Measurements from ENCODE around the gene EIF5B.
A peak's percentile ranks its signal among the peaks of the same experiment; 100 is the strongest.
"Not testable (repeated sequence)": the region's sequence is repeated elsewhere in the genome, so short reads cannot be mapped to it uniquely, and the experiment has no call there.

Gene EIF5B

DNA sequence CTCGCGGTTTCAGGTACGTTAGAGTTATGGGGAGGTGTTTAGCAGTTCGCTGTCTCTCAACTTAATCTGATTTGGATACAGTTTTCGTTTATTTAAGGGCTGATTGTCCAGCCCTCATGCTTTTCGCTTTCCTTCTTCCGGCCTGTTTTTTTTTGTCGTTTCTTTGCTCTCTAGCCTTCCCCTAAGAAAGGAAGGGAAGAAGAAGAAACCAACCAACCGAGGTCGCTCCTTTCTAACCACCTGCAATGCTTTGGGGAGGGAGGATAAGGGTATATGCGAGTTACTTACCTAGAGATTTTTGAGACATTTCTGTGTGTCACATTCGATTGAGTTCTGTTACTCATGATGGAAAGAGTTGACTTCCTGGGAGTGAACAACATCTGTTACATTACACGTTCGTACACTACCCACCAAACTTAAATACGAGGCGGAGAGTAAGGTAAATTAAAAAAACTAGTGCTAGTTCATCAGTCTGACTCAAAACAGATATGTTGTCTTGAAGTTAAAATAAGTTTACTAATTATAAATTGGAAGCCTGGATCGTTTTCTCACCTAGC, 918 bp downstream of the EIF5B start:
- H3K4me3 ChIP-seq (ENCODE audit: low read depth, low read length), result peak overlapping the region; percentile 88
- peaks cover 87% of the 10 kb centered on the region for H3K79me2 ChIP-seq (ENCODE audit: control insufficient read depth, insufficient read depth, low read length, unreplicated experiment)
- peaks cover 21% of the 10 kb centered on the region for H3K4me1 ChIP-seq (ENCODE audit: control insufficient read depth, insufficient read depth, low read length, unreplicated experiment)
- H3K36me3 ChIP-seq (ENCODE audit: insufficient read depth, low read length), result 0 out of 2 replicates have a peak, but pooled peaks cover under 1% of the 10 kb centered on the region
- H3K27me3 ChIP-seq (ENCODE audit: insufficient read depth, low read length), result no peaks in the 10 kb centered on the region
- H2AFZ ChIP-seq (ENCODE audit: low read length, unreplicated experiment), result peak overlapping the region; percentile 90
- H3K27ac ChIP-seq (ENCODE audit: low read depth, low read length), result peak overlapping the region; percentile 8

DNA sequence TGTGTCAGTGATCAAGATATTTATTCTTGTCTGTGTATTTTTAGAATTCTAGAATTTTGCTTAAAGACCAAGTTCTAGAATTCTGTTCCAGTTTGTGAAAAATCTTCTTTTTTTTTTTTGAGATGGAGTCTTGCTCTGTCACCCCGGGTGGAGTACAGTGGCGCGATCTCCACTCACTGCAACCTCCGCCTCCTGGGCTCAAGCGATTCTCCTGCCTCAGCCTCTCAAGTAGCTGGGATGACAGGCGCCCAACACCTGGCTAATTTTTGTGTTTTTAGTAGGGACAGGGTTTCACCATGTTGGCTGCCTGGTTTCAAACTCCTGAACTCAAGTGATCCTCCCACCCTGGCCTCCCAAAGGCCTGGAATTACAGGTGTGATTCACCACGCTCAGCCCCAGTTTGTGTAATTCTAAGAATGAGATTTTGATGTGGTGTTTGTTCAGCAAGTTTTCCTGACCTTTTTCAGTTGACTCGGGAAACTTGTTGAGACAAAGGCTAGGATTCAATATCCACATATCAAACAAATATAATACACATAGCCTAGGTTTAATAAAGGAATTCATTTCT, 3.6 kb downstream of the EIF5B start:
- H3K4me1 ChIP-seq (ENCODE audit: control insufficient read depth, insufficient read depth, low read length, unreplicated experiment), result peaks cover 14% of the 10 kb centered on the region
- H3K4me3 ChIP-seq (ENCODE audit: low read depth, low read length), result no peak overlapping the region
- H3K27ac ChIP-seq (ENCODE audit: low read depth, low read length), result no peak overlapping the region

DNA sequence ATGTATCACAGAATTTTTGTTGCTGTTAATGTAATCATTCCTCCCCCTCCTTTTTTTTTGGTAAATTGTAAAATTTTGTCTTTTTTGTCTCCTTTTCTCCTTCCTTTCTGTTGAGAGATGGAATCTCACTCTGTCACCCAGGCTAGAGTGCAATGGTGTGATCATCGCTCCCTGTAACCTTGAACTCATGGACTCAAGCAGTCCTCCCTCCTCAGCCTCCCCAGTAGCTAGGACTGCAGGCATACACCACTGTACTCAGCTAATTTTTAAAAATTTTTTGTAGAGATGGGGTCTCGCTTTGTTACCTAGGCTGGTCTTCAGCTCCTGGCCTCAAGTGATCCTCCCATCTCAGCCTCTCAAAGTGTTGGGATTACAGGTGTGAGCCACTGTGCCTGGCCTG, 5.3 kb downstream of the EIF5B start:
- no peaks in the 10 kb centered on the region for H3K27me3 ChIP-seq (ENCODE audit: insufficient read depth, low read length)
- H2AFZ ChIP-seq (ENCODE audit: low read length, unreplicated experiment), result no peak overlapping the region
- H3K4me3 ChIP-seq (ENCODE audit: low read depth, low read length), result no peak overlapping the region
- H3K4me1 ChIP-seq (ENCODE audit: control insufficient read depth, insufficient read depth, low read length, unreplicated experiment), result peaks cover 14% of the 10 kb centered on the region
- H3K27ac ChIP-seq (ENCODE audit: low read depth, low read length), result no peak overlapping the region
- H3K79me2 ChIP-seq (ENCODE audit: control insufficient read depth, insufficient read depth, low read length, unreplicated experiment), result peaks cover 90% of the 10 kb centered on the region
- no peaks in the 10 kb centered on the region for H3K36me3 ChIP-seq (ENCODE audit: insufficient read depth, low read length)

More for the DNA sequence above, 3.6 kb downstream of the EIF5B start:
- Histone ChIP-seq H3K36me3 (ENCODE audit: insufficient read depth, low read length) (no peaks in the 10 kb centered on the region), H2AFZ (ENCODE audit: low read length, unreplicated experiment) (no peak overlapping the region), H3K79me2 (ENCODE audit: control insufficient read depth, insufficient read depth, low read length, unreplicated experiment) (peaks cover 87% of the 10 kb centered on the region), H3K27me3 (ENCODE audit: insufficient read depth, low read length) (no peaks in the 10 kb centered on the region)

DNA sequence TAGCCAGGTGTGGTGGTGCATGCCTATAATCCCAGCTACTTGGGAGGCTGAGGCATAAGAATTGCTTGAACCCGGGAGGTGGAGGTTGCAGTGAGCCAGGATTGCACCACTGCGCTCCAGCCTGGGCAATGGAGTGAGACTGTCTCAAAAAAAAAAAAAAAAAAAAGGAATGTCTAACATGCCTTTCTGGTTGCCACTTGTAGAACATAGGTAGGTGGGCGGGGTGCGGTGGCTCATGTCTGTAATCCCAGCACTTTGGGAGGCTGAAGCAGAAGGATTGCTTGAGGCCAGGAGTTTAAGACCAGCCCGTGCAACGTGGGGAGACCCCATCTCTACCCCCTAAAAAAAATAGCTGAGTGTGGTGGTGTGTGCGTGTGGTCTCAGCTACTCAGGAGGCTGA, 8.3 kb downstream of the EIF5B start:
- H2AFZ ChIP-seq (ENCODE audit: low read length, unreplicated experiment), result not testable (repeated sequence)

DNA sequence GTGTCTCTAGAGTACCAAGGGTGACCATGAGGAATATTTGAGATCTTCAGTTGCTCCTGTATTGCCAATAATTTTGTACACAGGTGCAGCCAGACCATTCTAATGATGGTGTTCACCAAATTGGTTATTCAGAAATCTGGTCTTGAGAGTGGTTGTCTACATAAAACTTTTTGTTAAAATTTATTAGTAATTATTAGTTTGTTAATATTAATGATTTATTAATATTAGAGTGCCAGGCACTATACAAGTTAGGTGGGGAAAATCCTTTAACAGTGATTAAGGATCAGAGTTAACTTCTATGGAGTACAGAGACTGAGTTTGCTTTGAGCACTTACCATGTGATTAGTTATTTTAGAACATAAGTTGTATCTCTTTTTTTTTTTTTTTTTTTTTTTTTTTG, 9.0 kb downstream of the EIF5B start:
- Histone ChIP-seq H3K36me3 (ENCODE audit: insufficient read depth, low read length) (no peaks in the 10 kb centered on the region), H3K27me3 (ENCODE audit: insufficient read depth, low read length) (no peaks in the 10 kb centered on the region), H3K4me1 (ENCODE audit: control insufficient read depth, insufficient read depth, low read length, unreplicated experiment) (no peaks in the 10 kb centered on the region), H3K27ac (ENCODE audit: low read depth, low read length) (no peak overlapping the region), H3K4me3 (ENCODE audit: low read depth, low read length) (no peak overlapping the region), H2AFZ (ENCODE audit: low read length, unreplicated experiment) (no peak overlapping the region), H3K79me2 (ENCODE audit: control insufficient read depth, insufficient read depth, low read length, unreplicated experiment) (peaks cover 91% of the 10 kb centered on the region)

More for the DNA sequence above, 8.3 kb downstream of the EIF5B start:
- not testable (repeated sequence) for H3K27me3 ChIP-seq (ENCODE audit: insufficient read depth, low read length); H3K4me3 ChIP-seq (ENCODE audit: low read depth, low read length); H3K36me3 ChIP-seq (ENCODE audit: insufficient read depth, low read length); H3K4me1 ChIP-seq (ENCODE audit: control insufficient read depth, insufficient read depth, low read length, unreplicated experiment); H3K27ac ChIP-seq (ENCODE audit: low read depth, low read length)
- H3K79me2 ChIP-seq (ENCODE audit: control insufficient read depth, insufficient read depth, low read length, unreplicated experiment), result peaks cover 92% of the 10 kb centered on the region

DNA sequence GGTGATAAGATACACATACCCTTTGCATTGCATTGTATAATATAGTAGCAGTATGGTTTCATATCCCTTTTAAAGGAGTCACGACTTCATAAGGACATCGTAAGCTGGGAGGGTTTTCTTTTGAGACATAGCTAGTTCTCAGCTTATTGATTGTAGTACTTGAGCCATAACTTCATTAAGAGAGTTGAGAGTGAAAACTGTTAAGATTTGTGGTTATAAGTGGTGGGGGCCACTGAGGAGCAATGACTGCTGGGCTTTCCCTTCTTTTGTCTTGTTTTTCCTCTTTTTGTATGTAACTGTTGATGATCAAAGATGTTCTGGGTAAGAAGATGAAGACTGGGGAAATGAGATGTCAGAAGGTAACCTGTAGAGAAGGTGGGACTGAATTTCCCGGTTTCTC, 11.0 kb downstream of the EIF5B start:
- no peak overlapping the region for H2AFZ ChIP-seq (ENCODE audit: low read length, unreplicated experiment)
- H3K4me1 ChIP-seq (ENCODE audit: control insufficient read depth, insufficient read depth, low read length, unreplicated experiment), result no peaks in the 10 kb centered on the region
- H3K36me3 ChIP-seq (ENCODE audit: insufficient read depth, low read length), result no peaks in the 10 kb centered on the region
- H3K79me2 ChIP-seq (ENCODE audit: control insufficient read depth, insufficient read depth, low read length, unreplicated experiment), result peaks cover 82% of the 10 kb centered on the region
- no peak overlapping the region for H3K27ac ChIP-seq (ENCODE audit: low read depth, low read length)
- no peak overlapping the region for H3K4me3 ChIP-seq (ENCODE audit: low read depth, low read length)
- no peaks in the 10 kb centered on the region for H3K27me3 ChIP-seq (ENCODE audit: insufficient read depth, low read length)

DNA sequence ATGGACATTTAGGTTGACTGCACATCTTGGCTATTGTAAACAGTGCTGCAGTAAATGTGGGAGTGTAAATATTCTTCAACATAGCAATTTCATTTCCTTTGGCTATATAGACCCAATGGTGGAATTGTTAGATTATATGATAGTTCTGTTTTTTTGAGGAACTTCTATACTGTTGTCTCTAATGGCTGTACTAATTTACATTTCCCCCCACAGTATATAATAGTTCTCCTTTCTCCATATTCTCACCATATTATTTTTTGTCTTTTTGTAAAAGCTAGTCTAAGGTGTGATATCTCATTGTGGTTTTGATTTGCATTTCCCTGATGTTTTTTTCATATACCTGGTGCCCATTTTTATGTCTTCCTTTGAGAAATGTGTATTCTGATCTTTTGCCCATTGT, 13.0 kb downstream of the EIF5B start:
- H3K4me3 ChIP-seq (ENCODE audit: low read depth, low read length), result no peak overlapping the region
- H3K4me1 ChIP-seq (ENCODE audit: control insufficient read depth, insufficient read depth, low read length, unreplicated experiment), result peaks cover 8% of the 10 kb centered on the region
- H3K27ac ChIP-seq (ENCODE audit: low read depth, low read length), result no peak overlapping the region
- H3K27me3 ChIP-seq (ENCODE audit: insufficient read depth, low read length), result no peaks in the 10 kb centered on the region
- no peaks in the 10 kb centered on the region for H3K36me3 ChIP-seq (ENCODE audit: insufficient read depth, low read length)
- peaks cover 81% of the 10 kb centered on the region for H3K79me2 ChIP-seq (ENCODE audit: control insufficient read depth, insufficient read depth, low read length, unreplicated experiment)
- no peak overlapping the region for H2AFZ ChIP-seq (ENCODE audit: low read length, unreplicated experiment)

DNA sequence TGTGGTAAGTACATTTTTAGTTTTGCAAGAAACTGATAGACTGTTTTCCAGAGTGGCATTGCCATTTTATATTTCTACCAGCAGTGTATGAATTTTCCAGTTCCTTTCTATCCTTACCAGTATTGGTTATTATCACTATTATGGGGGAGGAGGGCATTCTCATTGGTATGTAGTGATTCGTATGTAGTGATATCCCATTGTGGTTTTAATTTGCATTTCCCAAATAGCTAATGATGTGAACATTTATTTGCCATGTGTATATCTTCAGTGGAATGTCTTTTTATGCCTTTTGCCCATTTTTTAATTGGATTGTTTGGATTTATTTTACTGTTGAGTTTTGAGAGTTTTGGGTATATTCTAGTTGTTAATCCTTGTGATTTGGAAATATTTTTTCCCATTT, 16.9 kb downstream of the EIF5B start:
- no peaks in the 10 kb centered on the region for H3K27me3 ChIP-seq (ENCODE audit: insufficient read depth, low read length)
- no peak overlapping the region for H3K27ac ChIP-seq (ENCODE audit: low read depth, low read length)
- no peak overlapping the region for H3K4me3 ChIP-seq (ENCODE audit: low read depth, low read length)
- H3K36me3 ChIP-seq (ENCODE audit: insufficient read depth, low read length), result no peaks in the 10 kb centered on the region
- H2AFZ ChIP-seq (ENCODE audit: low read length, unreplicated experiment), result no peak overlapping the region
- H3K79me2 ChIP-seq (ENCODE audit: control insufficient read depth, insufficient read depth, low read length, unreplicated experiment), result peaks cover 85% of the 10 kb centered on the region
- peaks cover 8% of the 10 kb centered on the region for H3K4me1 ChIP-seq (ENCODE audit: control insufficient read depth, insufficient read depth, low read length, unreplicated experiment)

DNA sequence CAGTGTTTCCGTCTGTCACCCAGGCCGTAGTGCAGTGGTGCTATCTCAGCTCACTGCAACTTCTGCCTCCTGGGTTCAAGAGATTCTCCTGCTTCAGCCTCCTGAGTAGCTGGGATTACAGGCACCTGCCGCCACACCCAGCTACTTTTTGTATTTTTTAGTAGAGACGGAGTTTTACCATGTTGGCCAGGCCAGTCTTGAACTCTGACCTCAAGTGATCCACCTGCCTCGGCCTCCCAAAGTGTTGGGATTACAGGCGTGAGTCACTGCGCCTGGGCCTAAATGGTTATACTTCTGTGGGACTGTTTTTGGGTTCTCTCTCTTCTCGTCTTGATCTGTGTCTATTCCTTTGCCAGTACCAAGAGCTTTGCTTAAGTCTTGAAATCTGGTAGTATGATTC, 17.6 kb downstream of the EIF5B start:
- peaks cover 85% of the 10 kb centered on the region for H3K79me2 ChIP-seq (ENCODE audit: control insufficient read depth, insufficient read depth, low read length, unreplicated experiment)
- H3K4me3 ChIP-seq (ENCODE audit: low read depth, low read length); H3K27me3 ChIP-seq (ENCODE audit: insufficient read depth, low read length); H3K4me1 ChIP-seq (ENCODE audit: control insufficient read depth, insufficient read depth, low read length, unreplicated experiment); H3K27ac ChIP-seq (ENCODE audit: low read depth, low read length); H3K36me3 ChIP-seq (ENCODE audit: insufficient read depth, low read length); H2AFZ ChIP-seq (ENCODE audit: low read length, unreplicated experiment): not testable (repeated sequence)

DNA sequence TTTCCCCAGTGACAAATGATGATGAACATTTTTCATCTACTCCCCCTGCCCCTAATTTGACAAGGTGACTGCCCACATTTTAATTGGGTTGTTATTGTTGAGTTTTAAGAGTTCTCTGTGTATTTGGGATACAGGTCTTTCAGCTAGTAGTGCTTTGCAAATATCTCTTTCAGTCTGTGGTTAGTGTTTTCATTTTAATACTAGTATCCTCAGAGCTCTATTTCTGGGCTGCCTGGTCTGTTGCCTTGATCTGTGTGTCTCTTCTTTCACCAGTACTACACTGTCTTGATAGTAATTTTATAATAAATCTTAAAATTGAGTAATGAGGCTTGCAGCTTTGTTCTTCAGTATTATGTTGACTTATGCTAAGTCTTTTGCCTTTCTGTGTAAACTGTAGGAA, 19.7 kb downstream of the EIF5B start:
- Histone ChIP-seq H3K27ac (ENCODE audit: low read depth, low read length) (no peak overlapping the region), H2AFZ (ENCODE audit: low read length, unreplicated experiment) (no peak overlapping the region), H3K4me3 (ENCODE audit: low read depth, low read length) (no peak overlapping the region), H3K4me1 (ENCODE audit: control insufficient read depth, insufficient read depth, low read length, unreplicated experiment) (peaks cover 8% of the 10 kb centered on the region), H3K27me3 (ENCODE audit: insufficient read depth, low read length) (no peaks in the 10 kb centered on the region), H3K79me2 (ENCODE audit: control insufficient read depth, insufficient read depth, low read length, unreplicated experiment) (peaks cover 69% of the 10 kb centered on the region), H3K36me3 (ENCODE audit: insufficient read depth, low read length) (no peaks in the 10 kb centered on the region; the same call in 1 of the 2 replicates)

DNA sequence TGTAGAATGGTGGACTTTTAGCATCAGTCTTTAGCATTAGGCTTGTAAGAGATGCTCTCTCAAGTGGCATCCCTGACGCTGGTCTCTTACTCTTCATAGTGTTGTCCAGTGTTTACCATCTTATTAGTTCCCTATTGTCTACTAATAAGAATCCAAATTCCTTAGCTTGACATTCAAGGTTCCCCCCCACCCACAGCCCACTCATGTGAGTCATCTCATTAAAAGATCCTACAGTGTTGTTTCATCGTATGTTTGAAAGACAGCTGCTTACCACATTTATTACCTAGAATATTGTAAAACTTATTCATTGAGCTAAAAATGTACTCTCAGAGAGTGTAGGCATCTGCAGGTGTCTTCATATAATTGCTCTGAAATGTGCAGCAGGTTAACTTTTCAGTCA, 28.5 kb downstream of the EIF5B start:
- H3K4me3 ChIP-seq (ENCODE audit: low read depth, low read length), result no peak overlapping the region
- H3K4me1 ChIP-seq (ENCODE audit: control insufficient read depth, insufficient read depth, low read length, unreplicated experiment), result no peaks in the 10 kb centered on the region
- peaks cover 58% of the 10 kb centered on the region for H3K36me3 ChIP-seq (ENCODE audit: insufficient read depth, low read length)
- H2AFZ ChIP-seq (ENCODE audit: low read length, unreplicated experiment), result no peak overlapping the region
- no peaks in the 10 kb centered on the region for H3K27me3 ChIP-seq (ENCODE audit: insufficient read depth, low read length)
- no peak overlapping the region for H3K27ac ChIP-seq (ENCODE audit: low read depth, low read length)
- no peaks in the 10 kb centered on the region for H3K79me2 ChIP-seq (ENCODE audit: control insufficient read depth, insufficient read depth, low read length, unreplicated experiment)

Data from ACC112 (cell line).